ENCODE data around the gene SLFN11.

Gene SLFN11

DNA sequence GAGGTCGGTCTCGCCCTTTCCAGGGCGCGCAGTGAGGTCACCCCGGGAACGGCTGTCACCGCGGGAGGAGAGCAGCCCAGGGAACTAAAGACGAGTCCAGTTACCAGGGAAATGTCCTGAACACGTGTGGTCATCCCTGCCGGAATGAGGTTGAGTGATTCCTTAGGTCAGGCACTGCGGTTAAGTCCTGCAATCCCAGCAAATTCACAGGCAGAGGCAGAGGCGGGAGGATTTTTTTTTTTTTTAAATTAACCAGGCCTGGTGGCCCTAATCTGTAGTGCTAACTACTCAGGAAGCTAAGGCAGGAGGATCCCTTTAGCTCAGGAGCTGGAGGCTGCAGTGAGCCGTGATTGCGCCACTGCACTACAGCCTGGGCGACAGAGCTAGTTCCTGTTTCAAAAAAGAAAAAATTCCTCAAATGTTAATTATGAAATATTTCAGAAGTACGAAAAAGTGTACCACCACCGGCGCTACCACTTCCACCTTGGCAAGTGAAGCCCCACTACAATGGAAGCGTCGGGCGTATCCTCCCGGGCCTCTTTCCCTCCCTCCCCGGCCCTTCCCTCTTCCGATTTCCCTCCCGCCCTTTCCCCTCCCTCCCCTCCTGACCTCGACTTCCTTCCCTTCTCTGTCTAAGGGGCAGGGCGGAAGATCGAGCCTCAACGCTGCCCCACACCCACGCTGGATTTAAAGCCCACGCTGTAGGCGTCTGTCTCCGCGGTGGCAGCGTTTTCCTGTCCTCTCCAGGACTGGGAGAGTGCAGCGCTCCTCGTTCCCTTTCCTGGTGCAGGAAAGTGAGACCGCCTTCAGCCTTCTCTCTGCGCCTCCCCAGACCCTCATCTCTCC, 27.3 kb downstream of the SLFN11 start:
- Histone ChIP-seq H3K27ac (ENCODE audit: low read depth, low read length) (no peak overlapping the region), H2AFZ (ENCODE audit: low read depth, low read length, severe bottlenecking) (no peak overlapping the region), H3K36me3 (ENCODE audit: low read length) (no peaks in the 10 kb centered on the region), H3K79me2 (ENCODE audit: insufficient read depth, low read length) (no peaks in the 10 kb centered on the region), H3K9me2 (replicated peaks; ENCODE audit: insufficient read depth, low read length) (no peaks in the 10 kb centered on the region), H4K20me1 (ENCODE audit: low read depth, low read length) (no peaks in the 10 kb centered on the region), H3K4me2 (ENCODE audit: low read depth, low read length, poor library complexity, severe bottlenecking) (no peak overlapping the region), H3K27me3 (ENCODE audit: low read length) (no peaks in the 10 kb centered on the region), H3K4me3 (ENCODE audit: insufficient read depth, low read length, poor library complexity, severe bottlenecking) (no peak overlapping the region), H3K9me3 (ENCODE audit: insufficient read depth, low read length) (peaks cover 14% of the 10 kb centered on the region), H3K9ac (ENCODE audit: low read length) (no peak overlapping the region), H3F3A (ENCODE audit: insufficient read depth) (no peaks in the 10 kb centered on the region)
- TF ChIP-seq EZH2phosphoT487 (conservative IDR thresholded peaks at IDR 0.05; ENCODE audit: low read length): no peak
- TF ChIP-seq, protein P1, sequence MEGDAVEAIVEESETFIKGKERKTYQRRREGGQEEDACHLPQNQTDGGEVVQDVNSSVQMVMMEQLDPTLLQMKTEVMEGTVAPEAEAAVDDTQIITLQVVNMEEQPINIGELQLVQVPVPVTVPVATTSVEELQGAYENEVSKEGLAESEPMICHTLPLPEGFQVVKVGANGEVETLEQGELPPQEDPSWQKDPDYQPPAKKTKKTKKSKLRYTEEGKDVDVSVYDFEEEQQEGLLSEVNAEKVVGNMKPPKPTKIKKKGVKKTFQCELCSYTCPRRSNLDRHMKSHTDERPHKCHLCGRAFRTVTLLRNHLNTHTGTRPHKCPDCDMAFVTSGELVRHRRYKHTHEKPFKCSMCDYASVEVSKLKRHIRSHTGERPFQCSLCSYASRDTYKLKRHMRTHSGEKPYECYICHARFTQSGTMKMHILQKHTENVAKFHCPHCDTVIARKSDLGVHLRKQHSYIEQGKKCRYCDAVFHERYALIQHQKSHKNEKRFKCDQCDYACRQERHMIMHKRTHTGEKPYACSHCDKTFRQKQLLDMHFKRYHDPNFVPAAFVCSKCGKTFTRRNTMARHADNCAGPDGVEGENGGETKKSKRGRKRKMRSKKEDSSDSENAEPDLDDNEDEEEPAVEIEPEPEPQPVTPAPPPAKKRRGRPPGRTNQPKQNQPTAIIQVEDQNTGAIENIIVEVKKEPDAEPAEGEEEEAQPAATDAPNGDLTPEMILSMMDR (IDR thresholded peaks at IDR 0.05; ENCODE audit: insufficient read depth, low read length, poor library complexity, severe bottlenecking): no peak

DNA sequence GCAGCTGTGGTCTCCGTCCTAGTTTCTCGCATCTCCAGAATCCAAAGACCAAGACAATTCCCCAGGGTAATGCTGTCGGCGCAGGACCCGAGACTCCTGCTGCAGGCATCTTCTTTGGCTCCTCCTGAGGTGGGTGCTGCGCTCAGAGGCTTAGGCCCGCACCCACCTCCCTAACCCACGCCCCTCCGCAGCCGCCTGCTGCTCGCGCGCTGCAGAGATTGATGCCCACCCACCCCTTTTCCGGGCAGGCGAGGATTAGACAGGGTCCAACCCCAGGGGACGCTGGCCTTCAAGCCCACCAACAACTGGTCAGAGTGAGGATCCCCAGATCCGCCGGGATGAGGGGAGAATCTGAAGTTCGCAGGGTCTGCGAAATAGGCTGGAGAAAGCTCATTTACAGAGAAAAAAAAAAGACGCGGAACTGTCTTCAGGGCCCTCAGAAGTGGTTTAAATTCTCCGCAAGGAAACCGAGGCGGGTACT, 27.9 kb downstream of the SLFN11 start:
- H3K4me2 ChIP-seq (ENCODE audit: low read depth, low read length, poor library complexity, severe bottlenecking): no peak overlapping the region
- H3K36me3 ChIP-seq (ENCODE audit: low read length): no peaks in the 10 kb centered on the region
- no peaks in the 10 kb centered on the region for H4K20me1 ChIP-seq (ENCODE audit: low read depth, low read length)
- H3K9me2 ChIP-seq (replicated peaks; ENCODE audit: insufficient read depth, low read length): no peaks in the 10 kb centered on the region
- peaks cover 18% of the 10 kb centered on the region for H3K9me3 ChIP-seq (ENCODE audit: insufficient read depth, low read length)
- H3K4me3 ChIP-seq (ENCODE audit: insufficient read depth, low read length, poor library complexity, severe bottlenecking): no peak overlapping the region
- H3K27me3 ChIP-seq (ENCODE audit: low read length): no peaks in the 10 kb centered on the region
- H3K27ac ChIP-seq (ENCODE audit: low read depth, low read length): no peak overlapping the region
- TF ChIP-seq, protein P1 (IDR thresholded peaks at IDR 0.05; ENCODE audit: insufficient read depth, low read length, poor library complexity, severe bottlenecking): no peak
- no peak for TF ChIP-seq EZH2phosphoT487 (conservative IDR thresholded peaks at IDR 0.05; ENCODE audit: low read length)
- no peak overlapping the region for H2AFZ ChIP-seq (ENCODE audit: low read depth, low read length, severe bottlenecking)
- no peaks in the 10 kb centered on the region for H3F3A ChIP-seq (ENCODE audit: insufficient read depth)
- H3K79me2 ChIP-seq (ENCODE audit: insufficient read depth, low read length): no peaks in the 10 kb centered on the region
- H3K9ac ChIP-seq (ENCODE audit: low read length): no peak overlapping the region

DNA sequence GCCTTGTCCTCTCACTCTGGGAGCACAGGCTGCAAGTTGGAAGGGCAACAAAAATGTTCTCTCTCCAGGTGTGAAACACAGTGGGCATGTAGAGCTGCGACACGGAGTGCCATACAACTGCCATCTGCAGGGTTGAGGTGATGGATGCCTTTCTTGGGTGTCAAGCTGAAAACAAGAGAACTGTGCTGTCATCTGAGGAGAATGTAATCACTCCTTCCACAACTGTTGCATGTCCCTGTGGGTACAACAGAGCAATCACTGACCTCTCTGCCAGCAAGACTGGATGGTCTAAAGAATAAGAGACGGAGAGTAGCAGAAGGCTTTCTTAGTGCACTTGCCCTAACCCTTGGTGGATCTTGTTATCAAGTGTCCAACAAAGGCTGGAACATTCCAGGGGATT, 29.2 kb downstream of the SLFN11 start:
- no peaks in the 10 kb centered on the region for H4K20me1 ChIP-seq (ENCODE audit: low read depth, low read length)
- H3K4me3 ChIP-seq (ENCODE audit: insufficient read depth, low read length, poor library complexity, severe bottlenecking): no peak overlapping the region
- TF ChIP-seq, protein P1 (IDR thresholded peaks at IDR 0.05; ENCODE audit: insufficient read depth, low read length, poor library complexity, severe bottlenecking): no peak
- no peak for TF ChIP-seq EZH2phosphoT487 (conservative IDR thresholded peaks at IDR 0.05; ENCODE audit: low read length)
- no peak overlapping the region for H3K4me2 ChIP-seq (ENCODE audit: low read depth, low read length, poor library complexity, severe bottlenecking)
- no peaks in the 10 kb centered on the region for H3K79me2 ChIP-seq (ENCODE audit: insufficient read depth, low read length)
- H2AFZ ChIP-seq (ENCODE audit: low read depth, low read length, severe bottlenecking): no peak overlapping the region
- H3K9me2 ChIP-seq (replicated peaks; ENCODE audit: insufficient read depth, low read length): no peaks in the 10 kb centered on the region
- no peaks in the 10 kb centered on the region for H3K27me3 ChIP-seq (ENCODE audit: low read length)
- no peak overlapping the region for H3K9ac ChIP-seq (ENCODE audit: low read length)
- no peaks in the 10 kb centered on the region for H3K36me3 ChIP-seq (ENCODE audit: low read length)
- no peak overlapping the region for H3K27ac ChIP-seq (ENCODE audit: low read depth, low read length)
- H3F3A ChIP-seq (ENCODE audit: insufficient read depth): no peaks in the 10 kb centered on the region
- H3K9me3 ChIP-seq (ENCODE audit: insufficient read depth, low read length): peaks cover 18% of the 10 kb centered on the region
